ENCODE data around the gene CWF19L2.
"Not testable (repeated sequence)": the region's sequence is repeated elsewhere in the genome, so short reads cannot be mapped to it uniquely, and the experiment has no call there.

CWF19L2 gene

GRCh38 chr11:107457558-107458271 lies at the start of gene CWF19L2:
Gene CWF19L2 (minus strand): TSS chr11:107457825. CDS start chr11:107457816, 9 bp downstream.
- peak; percentile 97 for DNase-seq

GRCh38 chr11:107505647-107506225 lies 48.1 kb upstream of the CWF19L2 start:
- DNase-seq: no peak

DNA sequence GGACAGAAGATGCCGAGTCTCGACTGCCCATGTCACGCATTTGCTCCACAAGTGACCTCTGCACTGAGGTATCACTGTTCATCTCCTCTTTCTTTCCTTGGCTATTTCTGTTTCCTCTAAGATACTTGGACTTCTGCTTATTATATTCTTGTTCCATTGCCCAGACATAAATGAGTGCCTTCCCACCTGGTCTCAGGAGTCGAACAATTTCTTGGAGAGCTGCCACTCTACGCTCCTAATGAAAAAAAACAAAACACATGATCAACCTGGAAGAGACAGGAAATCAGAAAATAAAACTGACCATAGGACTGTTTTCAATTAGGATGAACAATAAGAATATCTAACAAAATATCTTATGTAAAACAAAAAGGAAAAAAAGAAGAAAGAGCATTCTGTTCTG lies 47.4 kb upstream of the CWF19L2 start:
- no peak for DNase-seq

DNA sequence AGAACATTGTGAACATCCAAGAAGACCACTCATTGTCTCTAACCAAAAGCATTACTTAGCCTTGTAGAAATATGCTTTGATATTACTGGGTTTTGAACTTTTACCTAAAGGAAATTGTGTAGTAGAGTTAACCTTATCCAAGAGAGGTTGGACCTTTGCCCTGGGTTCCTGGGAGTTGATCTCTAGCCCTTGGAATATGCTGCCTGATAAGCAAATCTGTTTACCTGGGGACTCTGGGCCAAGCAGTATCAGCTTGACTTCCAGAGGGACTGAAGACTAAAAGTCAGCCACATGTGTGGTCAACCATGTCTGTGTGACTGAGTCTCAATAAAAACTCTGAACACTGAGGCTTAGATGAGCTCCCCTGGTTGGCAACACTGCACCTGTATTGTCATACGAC lies 44.1 kb upstream of the CWF19L2 start:
- no peak for DNase-seq

GRCh38 chr11:107497371-107497770 lies 39.7 kb upstream of the CWF19L2 start:
- DNase-seq: not testable (repeated sequence)

DNA sequence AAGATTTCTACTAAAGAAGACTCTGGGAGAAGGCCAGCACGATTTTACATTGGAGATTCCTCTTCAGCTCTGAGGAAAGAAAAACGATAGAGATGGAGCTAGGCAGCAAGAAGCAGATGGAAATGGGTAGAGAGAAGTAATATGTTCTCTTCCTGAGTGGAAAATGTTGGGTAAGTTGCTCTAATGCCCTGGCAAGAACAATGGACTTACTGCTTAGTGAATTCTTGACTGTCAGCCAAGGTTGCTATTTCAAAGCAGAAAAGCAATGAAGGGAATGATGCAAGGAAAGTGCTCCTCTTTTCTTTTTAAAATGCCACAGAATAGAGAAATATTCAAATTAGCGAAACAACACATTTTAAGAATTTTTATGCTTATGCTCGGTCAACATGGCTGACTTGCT lies 38.4 kb upstream of the CWF19L2 start:
- peak; percentile 25 for DNase-seq

- DNase-seq: no peak
Measured at GRCh38 chr11:107494055-107494454, 36.4 kb upstream of the CWF19L2 start.

GRCh38 chr11:107493117-107493516 lies 35.5 kb upstream of the CWF19L2 start:
- DNase-seq: no peak

DNA sequence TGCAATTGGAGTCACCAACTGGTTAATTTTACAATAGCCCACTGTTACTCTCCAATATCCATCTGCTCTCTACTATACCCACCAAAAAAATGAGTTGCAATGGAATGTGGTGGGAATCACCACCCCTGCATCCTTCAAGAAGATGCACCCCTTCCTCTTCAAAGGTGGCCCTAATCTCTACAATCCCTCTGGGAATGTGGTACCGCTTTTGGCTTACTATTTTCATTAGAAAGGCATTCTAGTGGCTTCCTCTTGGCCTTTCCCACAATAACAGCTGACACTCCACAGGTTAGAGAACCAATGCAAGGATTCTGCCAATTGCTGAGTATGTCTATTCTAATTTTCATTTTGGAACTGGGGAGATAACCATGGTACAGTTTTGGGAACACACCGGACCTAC lies 33.2 kb upstream of the CWF19L2 start:
- DNase-seq: no peak

DNA sequence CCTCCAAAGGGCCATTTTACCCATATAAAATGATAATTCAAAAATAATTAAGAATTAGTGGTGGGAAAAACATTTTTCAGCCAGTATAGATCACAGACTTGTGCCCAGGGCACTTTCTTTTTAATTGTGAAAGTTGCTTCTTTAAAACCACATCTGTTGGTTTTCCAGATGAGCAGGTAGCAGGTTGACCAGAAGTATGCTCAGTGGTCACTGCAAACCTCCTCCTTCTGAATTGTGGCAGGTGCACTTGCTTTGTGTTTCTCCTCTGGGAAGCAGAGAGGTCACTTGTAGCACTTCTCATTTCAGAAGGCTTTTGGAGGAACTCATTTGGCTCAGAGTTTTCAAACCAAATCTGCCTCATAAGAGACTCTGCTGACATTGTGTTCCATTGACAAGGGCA lies 24.6 kb upstream of the CWF19L2 start:
- DNase-seq: no peak

GRCh38 chr11:107478922-107479321 lies 21.3 kb upstream of the CWF19L2 start:
- DNase-seq: no peak

GRCh38 chr11:107477820-107478219 lies 20.2 kb upstream of the CWF19L2 start:
- DNase-seq: no peak

DNA sequence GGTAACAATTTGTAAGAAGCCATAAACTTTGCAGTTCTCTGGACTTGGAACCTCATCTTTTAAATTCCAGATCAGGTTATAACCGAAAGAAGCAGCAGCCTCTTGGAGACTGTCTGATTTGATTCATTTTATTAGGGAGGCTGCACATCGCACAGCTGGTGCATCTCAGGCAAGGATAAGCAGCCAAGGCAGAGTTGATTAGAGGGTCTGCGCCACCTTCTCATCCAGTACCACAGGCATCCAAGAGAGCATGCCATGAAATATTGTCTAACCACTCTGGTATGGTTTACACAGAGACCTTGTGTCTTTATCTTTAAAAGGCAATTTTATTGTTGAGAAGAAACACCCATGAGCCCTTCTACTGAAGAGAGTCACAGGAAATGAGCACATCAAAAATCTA lies 16.2 kb upstream of the CWF19L2 start:
- DNase-seq: no peak

DNA sequence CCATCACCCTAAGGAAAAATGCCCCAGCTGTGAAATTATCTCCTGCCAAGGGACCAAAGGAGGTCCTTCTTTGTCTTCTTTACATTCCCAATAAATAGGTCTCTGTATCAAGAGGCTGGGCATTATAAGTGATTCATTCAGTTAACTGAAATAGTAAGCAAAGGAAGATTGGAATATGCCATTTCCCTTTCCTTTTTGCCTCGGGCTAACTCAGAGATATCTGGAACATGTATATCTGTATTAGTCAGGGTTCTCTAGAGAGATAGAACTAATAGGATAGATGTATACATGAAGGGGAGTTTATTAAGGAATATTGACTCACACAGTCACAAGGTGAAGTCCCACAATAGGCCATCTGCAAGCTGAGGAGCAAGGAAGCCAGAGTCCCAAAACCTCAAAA lies 15.3 kb upstream of the CWF19L2 start:
- no peak for DNase-seq

DNA sequence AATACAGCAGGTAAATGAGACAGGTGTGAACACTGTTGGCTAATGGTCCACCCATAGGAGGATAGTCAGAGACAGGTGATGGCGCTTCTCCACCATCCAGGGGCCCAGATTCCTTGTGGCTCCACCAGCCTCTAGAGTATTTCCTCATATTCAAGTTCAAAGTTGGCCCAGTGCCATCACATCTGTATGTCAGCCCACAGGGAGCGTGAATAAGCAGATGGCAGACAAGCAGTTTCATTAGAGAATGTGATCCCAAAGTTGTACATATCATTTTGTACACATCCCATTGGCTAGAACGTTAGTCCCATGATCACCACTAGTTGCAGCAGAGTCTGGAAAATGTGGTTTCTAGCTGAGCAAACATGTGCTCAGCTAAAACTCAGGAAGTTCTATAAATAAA lies 11.0 kb upstream of the CWF19L2 start:
- DNase-seq: peak; percentile 19

DNA sequence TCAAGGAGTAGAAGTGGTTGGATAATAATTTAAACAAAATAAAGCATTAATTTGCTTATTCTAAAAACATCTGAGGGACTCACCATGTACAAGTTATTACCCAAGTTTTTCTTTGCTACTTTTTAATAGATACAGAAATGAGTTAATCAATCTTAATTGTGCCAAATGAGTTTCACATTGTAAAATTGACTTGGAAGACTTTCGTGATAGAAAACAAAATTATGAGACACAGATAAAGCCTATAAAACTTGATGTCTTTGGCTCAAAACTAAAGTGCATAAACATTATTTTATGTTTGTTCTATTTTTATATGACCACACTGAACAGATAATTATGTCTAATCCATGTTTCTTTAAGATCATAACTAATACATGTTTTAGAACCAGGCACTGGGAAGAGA lies 10.1 kb upstream of the CWF19L2 start:
- no peak for DNase-seq

- DNase-seq: not testable (repeated sequence)
Measured at GRCh38 chr11:107466275-107466866, 8.7 kb upstream of the CWF19L2 start.

DNA sequence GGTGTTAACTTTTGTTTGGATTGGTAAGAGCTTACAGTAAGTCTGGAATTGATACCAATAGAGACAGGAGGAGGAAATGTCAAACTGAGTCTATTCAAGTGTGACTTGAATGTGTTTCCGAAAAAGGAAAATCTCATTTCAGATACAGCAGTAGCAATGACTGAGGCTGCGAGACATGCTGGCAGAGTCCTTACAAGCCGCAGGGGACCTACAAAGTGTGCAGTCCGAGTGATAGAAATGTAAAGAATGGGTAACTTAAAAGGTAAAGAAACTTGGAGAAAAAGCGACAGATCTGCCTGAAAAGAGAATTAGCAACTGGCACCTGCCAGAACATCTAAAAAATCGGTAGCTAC lies 444 bp downstream of the CWF19L2 start:
- peak; percentile 23 for DNase-seq

GRCh38 chr11:107453594-107454286 lies 3.9 kb downstream of the CWF19L2 start:
- no peak for DNase-seq

DNA sequence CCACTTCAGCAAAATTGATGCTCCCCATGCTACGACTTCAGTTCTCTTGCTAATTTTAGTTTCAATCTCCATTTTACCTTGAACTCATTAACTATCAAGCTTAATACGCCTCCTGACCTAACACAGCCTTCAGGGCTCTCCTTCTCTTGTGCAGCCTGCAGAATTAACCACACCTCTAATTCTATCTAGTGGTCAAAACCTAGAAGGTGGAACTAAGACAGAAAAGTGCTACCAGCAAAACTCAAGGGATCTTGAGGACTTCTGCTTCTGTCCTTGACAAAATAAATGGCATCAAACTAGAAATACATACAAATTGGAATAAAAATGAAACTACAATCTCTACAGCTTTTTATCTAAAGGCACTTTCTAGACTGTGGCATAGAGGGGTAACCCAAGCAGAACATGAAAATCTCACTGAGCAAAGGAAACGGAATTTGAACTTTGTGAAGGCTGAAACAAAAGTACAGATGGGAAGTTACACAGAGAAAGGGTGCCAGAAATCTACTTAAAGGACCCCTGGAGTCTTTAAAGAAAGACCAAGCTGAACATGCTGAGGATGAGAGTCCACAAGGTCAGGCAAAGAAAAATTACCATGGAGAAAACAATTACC lies 10.7 kb downstream of the CWF19L2 start:
- no peak for DNase-seq

- DNase-seq: no peak
Measured at GRCh38 chr11:107442715-107443215, 14.9 kb downstream of the CWF19L2 start.

GRCh38 chr11:107439586-107440167 lies 17.9 kb downstream of the CWF19L2 start:
- DNase-seq: no peak

DNA sequence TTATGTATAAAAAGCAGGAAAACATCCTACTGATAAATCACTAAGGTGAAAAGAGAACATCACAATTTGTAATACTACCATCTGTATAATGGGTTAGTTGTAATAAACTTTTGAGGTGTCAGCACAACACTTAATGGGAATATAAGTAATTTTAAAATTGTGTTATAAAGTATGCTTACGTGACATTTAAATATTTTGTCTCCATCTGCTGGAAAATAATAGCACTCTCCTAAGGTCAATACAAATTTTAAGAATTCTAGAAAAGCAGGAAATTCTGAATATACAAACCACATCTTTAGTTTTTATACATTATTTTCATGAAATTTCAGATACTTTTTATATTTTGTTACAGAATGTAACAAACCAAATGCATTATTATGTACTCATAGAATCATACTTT lies 19.5 kb downstream of the CWF19L2 start:
- no peak for DNase-seq
